ENCODE results near the gene GREM1. TPM values are rescaled to one million over a fixed set of nuclear protein-coding genes. Genes with fewer than 3 reads are reported as not detected.

GREM1 gene
- total RNA-seq, 1 donor from 2014 or later = 0.44 TPM

- Mint-ChIP-seq H3K4me3 (ENCODE audit: unreplicated experiment) (no peak overlapping the region), H3K36me3 (ENCODE audit: low read depth, unreplicated experiment) (no peaks in the 10 kb centered on the region), H3K9me3 (ENCODE audit: unreplicated experiment) (no peaks in the 10 kb centered on the region), H3K27me3 (ENCODE audit: unreplicated experiment) (peaks cover 2% of the 10 kb centered on the region), H3K27ac (ENCODE audit: unreplicated experiment) (no peak overlapping the region), H3K4me1 (ENCODE audit: unreplicated experiment) (no peaks in the 10 kb centered on the region)
- DNase-seq (ENCODE audit: low spot score) = no peak
- TF ChIP-seq CTCF (IDR thresholded peaks at IDR 0.05; ENCODE audit: unreplicated experiment) = no peak
Measured at GRCh38 chr15:32735989-32736700, 18.3 kb downstream of the GREM1 start.

- Mint-ChIP-seq H3K36me3 (ENCODE audit: low read depth, unreplicated experiment) (no peaks in the 10 kb centered on the region), H3K4me1 (ENCODE audit: unreplicated experiment) (no peaks in the 10 kb centered on the region), H3K27me3 (ENCODE audit: unreplicated experiment) (peaks cover 2% of the 10 kb centered on the region), H3K27ac (ENCODE audit: unreplicated experiment) (no peak overlapping the region), H3K9me3 (ENCODE audit: unreplicated experiment) (no peaks in the 10 kb centered on the region), H3K4me3 (ENCODE audit: unreplicated experiment) (no peak overlapping the region)
- no peak for TF ChIP-seq CTCF (IDR thresholded peaks at IDR 0.05; ENCODE audit: unreplicated experiment)
- no peak for DNase-seq (ENCODE audit: low spot score)
Measured at GRCh38 chr15:32736701-32737061, 18.9 kb downstream of the GREM1 start.

- H3K9me3 Mint-ChIP-seq (ENCODE audit: unreplicated experiment) = no peaks in the 10 kb centered on the region
- DNase-seq (ENCODE audit: low spot score) = no peak
- H3K27ac Mint-ChIP-seq (ENCODE audit: unreplicated experiment) = no peak overlapping the region
- TF ChIP-seq CTCF (IDR thresholded peaks at IDR 0.05; ENCODE audit: unreplicated experiment) = no peak
- peaks cover 2% of the 10 kb centered on the region for H3K27me3 Mint-ChIP-seq (ENCODE audit: unreplicated experiment)
- H3K4me1 Mint-ChIP-seq (ENCODE audit: unreplicated experiment) = no peaks in the 10 kb centered on the region
- no peaks in the 10 kb centered on the region for H3K36me3 Mint-ChIP-seq (ENCODE audit: low read depth, unreplicated experiment)
- no peak overlapping the region for H3K4me3 Mint-ChIP-seq (ENCODE audit: unreplicated experiment)
Measured at GRCh38 chr15:32737304-32737703, 19.5 kb downstream of the GREM1 start.

DNA sequence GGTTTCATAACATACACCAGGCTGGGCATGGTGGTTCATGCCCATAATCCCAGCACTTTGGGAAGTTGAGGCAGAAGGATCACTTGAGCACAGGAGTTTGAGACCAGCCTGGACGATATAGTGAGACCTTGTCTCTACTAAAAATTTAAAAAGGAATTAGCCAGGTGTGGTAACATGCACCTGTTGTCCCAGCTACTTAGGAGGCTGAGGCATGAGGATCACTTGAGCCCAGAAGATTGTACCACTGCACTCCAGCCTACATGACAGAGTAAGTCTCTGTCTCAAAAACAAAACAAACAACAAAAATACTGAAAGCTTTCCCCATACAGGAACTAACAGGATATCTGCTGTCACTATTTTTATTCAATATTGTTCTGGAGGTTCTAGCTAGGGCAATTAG lies 20.9 kb downstream of the GREM1 start:
- no peaks in the 10 kb centered on the region for H3K36me3 Mint-ChIP-seq (ENCODE audit: low read depth, unreplicated experiment)
- peaks cover 2% of the 10 kb centered on the region for H3K27me3 Mint-ChIP-seq (ENCODE audit: unreplicated experiment)
- H3K9me3 Mint-ChIP-seq (ENCODE audit: unreplicated experiment) = no peaks in the 10 kb centered on the region
- no peak overlapping the region for H3K4me3 Mint-ChIP-seq (ENCODE audit: unreplicated experiment)
- TF ChIP-seq CTCF (IDR thresholded peaks at IDR 0.05; ENCODE audit: unreplicated experiment) = no peak
- H3K4me1 Mint-ChIP-seq (ENCODE audit: unreplicated experiment) = no peaks in the 10 kb centered on the region
- no peak for DNase-seq (ENCODE audit: low spot score)
- H3K27ac Mint-ChIP-seq (ENCODE audit: unreplicated experiment) = no peak overlapping the region

DNA sequence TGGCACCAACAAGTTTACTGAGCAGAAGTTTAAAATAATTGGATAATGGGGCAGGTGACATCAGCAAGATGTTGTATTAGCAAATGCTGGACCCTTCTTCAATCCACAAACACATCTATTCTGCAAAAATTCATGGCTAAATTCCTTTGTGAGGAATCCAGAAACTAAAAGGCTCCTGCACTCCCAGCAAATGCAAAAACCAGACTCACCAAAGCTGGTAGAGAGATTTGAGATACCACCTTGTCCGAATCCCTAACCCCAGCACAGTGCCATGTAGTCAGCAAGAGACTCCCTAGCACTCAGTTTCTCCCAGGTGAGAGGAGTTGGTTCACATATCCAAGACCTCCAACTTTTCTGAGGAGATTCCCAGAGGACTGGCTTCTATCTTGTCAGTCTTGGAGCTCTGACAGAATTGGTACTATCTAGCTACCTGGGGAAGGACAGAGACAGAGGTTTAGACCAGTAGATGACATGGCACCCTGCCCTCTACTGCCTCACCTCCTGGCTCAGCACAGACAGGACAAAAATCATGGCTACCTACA lies 21.8 kb downstream of the GREM1 start:
- Mint-ChIP-seq H3K27me3 (ENCODE audit: unreplicated experiment) (peaks cover 2% of the 10 kb centered on the region), H3K36me3 (ENCODE audit: low read depth, unreplicated experiment) (no peaks in the 10 kb centered on the region), H3K4me3 (ENCODE audit: unreplicated experiment) (no peak overlapping the region), H3K27ac (ENCODE audit: unreplicated experiment) (no peak overlapping the region), H3K9me3 (ENCODE audit: unreplicated experiment) (no peaks in the 10 kb centered on the region), H3K4me1 (ENCODE audit: unreplicated experiment) (no peaks in the 10 kb centered on the region)
- no peak for TF ChIP-seq CTCF (IDR thresholded peaks at IDR 0.05; ENCODE audit: unreplicated experiment)
- DNase-seq (ENCODE audit: low spot score) = no peak
